ENCODE measurements around the gene DPT. TPM values are rescaled to one million over a fixed set of nuclear protein-coding genes. Genes with fewer than 3 reads are reported as not detected.

DPT gene
- total RNA-seq, 2 donors from 2014 or later, result not detected

DNA sequence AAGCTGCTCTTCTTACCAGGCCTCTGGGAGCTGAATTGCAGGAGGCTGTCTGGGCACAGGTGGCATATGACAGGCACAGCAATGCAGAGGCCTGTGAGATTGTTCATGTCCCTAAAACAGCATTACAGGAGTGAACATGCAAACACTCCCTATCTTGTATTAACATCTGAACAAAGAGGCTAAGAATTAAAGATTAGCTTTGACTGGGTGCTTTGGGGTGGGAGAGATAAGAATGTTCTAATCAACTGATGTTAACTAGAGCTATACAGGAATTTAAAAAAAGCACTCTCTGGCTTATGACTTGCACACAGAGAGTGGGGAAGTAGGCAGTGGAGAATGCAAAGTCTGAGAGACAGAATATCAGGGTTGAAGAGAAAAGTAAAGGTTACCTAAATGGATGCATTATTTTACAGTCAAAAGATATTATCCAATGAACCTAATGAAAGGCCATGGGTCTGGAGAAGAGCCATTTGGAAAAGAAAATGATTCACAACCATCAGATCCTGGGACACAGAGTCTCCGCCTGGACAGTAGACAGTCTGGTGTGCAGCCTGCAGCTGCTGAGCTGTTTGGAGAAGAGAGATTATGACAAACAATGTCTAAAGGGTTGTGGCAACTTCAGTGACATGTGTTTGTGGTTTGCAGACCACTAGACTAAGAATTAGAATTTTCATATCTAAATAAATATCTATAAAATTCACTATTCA is 20.2 kb downstream of the DPT start:
- H3K27ac Mint-ChIP-seq, result no peak overlapping the region
- H3K9me3 ChIP-seq (ENCODE audit: control insufficient read depth, low read length, poor library complexity, severe bottlenecking), result no peaks in the 10 kb centered on the region
- H3K27me3 Mint-ChIP-seq, result peaks cover 21% of the 10 kb centered on the region
- H3K36me3 Mint-ChIP-seq (ENCODE audit: low read depth), result no peaks in the 10 kb centered on the region
- no peaks in the 10 kb centered on the region for H3K4me1 Mint-ChIP-seq
- no peak for DNase-seq
- ATAC-seq, result no peak
- no peak overlapping the region for H3K4me3 Mint-ChIP-seq

DNA sequence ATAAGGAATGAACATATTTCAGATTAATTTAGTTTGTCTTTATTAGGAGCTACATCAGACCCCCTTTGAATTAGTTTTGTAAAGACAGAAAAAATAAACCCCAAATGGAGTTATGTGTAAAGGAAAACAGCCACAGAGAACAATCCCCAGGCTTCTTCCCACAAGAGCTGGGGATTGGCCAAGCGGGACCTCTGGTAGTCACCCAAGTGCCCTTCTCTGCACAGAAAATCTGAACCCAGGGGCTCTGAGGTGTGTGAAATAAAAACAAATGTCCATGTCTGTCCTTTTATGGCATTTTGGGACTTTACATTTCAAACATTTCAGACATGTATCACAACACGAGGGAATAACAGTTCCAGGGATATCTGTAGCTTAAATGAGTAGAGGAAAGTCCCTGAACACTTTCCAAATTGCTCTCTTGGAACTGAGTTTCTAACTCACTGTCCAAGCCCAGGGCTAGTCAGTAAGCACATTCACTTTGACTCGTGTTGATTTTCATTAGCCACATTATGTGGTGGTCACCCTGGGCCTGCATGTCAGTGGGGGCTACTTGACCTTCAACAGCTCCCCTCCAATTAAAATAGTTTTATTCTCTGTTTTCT is 22.5 kb downstream of the DPT start:
- Mint-ChIP-seq H3K4me3 (no peak overlapping the region), H3K27ac (no peak overlapping the region)

DNA sequence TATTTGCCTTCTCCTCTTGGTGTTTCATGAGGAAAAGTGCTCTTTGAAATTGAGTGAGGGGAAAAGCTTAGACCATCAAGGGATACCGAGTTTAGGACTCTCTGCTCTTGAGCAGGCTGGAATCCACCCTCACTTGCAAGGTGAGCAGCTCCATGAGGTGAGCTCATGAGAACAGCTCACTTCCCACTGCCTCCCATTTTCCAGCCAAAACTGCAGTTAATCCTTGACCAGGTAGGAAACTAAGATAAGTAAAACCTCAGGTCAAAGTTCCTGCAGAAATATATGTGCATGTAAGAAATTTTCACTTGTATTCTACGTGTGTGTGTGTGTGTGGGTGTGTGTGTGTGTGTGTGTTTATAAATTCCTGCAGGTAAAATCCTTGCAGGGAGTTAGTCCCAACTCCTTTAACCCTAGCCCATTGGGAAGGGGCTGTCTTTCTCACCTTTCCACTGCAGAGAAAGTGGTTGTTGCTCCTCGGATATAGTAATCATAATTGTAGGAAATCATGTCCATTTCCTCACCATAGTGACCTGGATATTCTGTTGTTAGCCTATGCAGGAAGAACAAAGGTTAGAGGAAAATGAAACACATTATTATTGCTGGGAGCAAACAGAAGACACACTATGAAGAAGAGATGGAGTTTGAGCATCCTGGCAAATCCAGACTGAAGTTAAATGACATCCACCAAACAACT is 28.3 kb downstream of the DPT start:
- peaks cover 1% of the 10 kb centered on the region for H3K36me3 Mint-ChIP-seq (ENCODE audit: low read depth)
- no peak overlapping the region for H3K4me3 Mint-ChIP-seq
- H3K27ac Mint-ChIP-seq, result no peak overlapping the region
- DNase-seq, result no peak
- H3K4me1 Mint-ChIP-seq, result peaks cover 1% of the 10 kb centered on the region
- H3K27me3 Mint-ChIP-seq, result peaks cover 18% of the 10 kb centered on the region
- H3K9me3 ChIP-seq (ENCODE audit: control insufficient read depth, low read length, poor library complexity, severe bottlenecking), result no peaks in the 10 kb centered on the region
- ATAC-seq, result no peak

More for the DNA sequence above, 22.5 kb downstream of the DPT start:
- DNase-seq (no peak), ATAC-seq (no peak)
- no peaks in the 10 kb centered on the region for H3K9me3 ChIP-seq (ENCODE audit: control insufficient read depth, low read length, poor library complexity, severe bottlenecking)
- H3K27me3 Mint-ChIP-seq, result peaks cover 27% of the 10 kb centered on the region
- H3K36me3 Mint-ChIP-seq (ENCODE audit: low read depth), result no peaks in the 10 kb centered on the region
- H3K4me1 Mint-ChIP-seq, result no peaks in the 10 kb centered on the region

DNA sequence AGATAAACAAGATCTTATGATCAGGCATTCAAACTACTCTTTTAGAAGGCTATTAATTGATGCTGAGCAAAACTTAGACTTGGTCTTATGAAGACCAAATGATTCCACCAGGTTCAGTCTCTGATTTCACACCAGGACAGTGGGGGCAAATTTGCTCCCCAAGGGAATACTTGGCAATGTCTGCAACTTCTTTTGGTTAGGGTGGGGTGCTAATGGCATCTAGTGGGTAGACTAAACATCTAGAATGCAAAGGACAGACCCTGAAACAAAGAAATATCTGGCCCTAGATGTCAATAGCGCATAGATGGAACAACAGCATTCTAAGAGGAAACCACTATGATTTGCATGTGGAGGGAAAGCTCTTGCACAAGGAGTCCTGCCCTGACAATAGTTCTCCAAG is 30.6 kb downstream of the DPT start:
- no peak for DNase-seq
- no peaks in the 10 kb centered on the region for H3K9me3 ChIP-seq (ENCODE audit: control insufficient read depth, low read length, poor library complexity, severe bottlenecking)
- H3K27ac Mint-ChIP-seq, result no peak overlapping the region
- H3K27me3 Mint-ChIP-seq, result peaks cover 8% of the 10 kb centered on the region
- H3K36me3 Mint-ChIP-seq (ENCODE audit: low read depth), result peaks cover 3% of the 10 kb centered on the region
- H3K4me3 Mint-ChIP-seq, result no peak overlapping the region
- no peak for ATAC-seq
- peaks cover 2% of the 10 kb centered on the region for H3K4me1 Mint-ChIP-seq

DNA sequence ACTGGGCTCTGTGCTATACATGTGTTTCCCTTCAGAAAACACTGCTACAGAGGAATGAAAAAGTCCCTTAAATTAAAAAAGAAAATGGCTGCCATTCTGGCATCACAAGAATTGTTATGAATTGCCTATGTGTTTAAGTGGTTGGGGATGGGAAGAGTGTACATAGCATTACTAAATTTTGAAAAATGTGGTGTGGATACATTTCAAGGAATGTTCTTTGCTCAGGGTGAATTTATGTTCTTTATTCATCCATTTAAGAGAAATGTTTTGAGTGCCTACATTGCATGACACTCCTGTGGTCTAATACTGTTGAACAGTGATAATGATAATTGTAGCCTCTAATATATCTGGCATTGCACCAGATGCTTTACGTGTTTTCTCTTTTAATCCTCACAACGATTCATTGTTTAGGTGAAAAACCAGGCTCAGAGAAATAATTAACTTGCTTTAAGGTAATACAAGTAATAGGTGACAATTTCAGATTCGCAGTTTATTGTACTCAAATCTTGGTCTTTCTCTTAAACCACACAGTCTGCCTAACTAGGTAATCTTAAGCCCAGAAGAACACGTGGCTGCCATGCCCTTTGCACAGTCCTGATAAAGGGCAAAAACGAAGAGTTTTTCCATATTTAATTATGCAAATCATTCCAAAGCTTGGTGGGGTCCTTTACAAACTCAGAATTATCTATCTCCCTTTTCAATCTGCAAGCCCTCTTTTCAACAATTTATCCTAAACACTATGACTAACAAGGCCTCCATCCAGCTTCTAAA is 31.5 kb downstream of the DPT start:
- H3K27me3 Mint-ChIP-seq, result peaks cover 5% of the 10 kb centered on the region
- H3K4me3 Mint-ChIP-seq, result no peak overlapping the region
- DNase-seq (no peak), ATAC-seq (no peak)
- H3K9me3 ChIP-seq (ENCODE audit: control insufficient read depth, low read length, poor library complexity, severe bottlenecking), result no peaks in the 10 kb centered on the region
- H3K27ac Mint-ChIP-seq, result no peak overlapping the region
- H3K36me3 Mint-ChIP-seq (ENCODE audit: low read depth), result peaks cover 3% of the 10 kb centered on the region
- H3K4me1 Mint-ChIP-seq, result peaks cover 2% of the 10 kb centered on the region

DNA sequence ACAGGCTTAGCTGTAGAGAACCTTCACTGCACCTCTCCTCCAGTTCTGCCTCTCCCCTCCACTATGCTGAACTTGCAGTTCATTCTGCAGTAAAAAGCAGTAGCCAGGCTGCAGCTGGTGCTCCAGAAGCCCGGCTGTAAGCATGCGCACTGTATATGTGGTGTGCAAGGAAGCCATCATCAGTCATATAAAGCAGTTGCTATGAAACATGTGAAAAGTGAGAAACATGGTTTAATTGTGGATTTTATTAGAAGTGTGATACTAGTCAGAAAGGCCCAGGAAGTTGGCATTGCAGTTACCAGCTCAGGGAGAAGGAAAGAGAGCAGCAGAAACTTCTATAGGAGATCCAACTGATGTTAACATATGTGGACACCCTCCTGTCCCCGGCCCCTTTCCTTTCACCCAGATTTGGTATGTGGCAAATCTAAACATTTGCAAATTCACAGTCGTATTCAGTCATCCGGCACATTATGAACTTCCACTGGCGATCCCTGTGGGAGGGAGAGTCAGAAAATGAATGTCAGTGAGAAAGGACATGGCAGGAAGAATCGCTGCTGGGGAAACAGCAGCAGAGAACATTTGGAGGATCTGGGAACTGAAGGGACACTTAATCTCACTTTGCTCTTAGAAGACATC is 32.8 kb downstream of the DPT start:
- Mint-ChIP-seq H3K4me1 (peaks cover 2% of the 10 kb centered on the region), H3K27me3 (peaks cover 7% of the 10 kb centered on the region), H3K27ac (no peak overlapping the region), H3K36me3 (ENCODE audit: low read depth) (peaks cover 3% of the 10 kb centered on the region), H3K4me3 (no peak overlapping the region)
- ATAC-seq (no peak), DNase-seq (no peak)
- H3K9me3 ChIP-seq (ENCODE audit: control insufficient read depth, low read length, poor library complexity, severe bottlenecking), result no peaks in the 10 kb centered on the region

DNA sequence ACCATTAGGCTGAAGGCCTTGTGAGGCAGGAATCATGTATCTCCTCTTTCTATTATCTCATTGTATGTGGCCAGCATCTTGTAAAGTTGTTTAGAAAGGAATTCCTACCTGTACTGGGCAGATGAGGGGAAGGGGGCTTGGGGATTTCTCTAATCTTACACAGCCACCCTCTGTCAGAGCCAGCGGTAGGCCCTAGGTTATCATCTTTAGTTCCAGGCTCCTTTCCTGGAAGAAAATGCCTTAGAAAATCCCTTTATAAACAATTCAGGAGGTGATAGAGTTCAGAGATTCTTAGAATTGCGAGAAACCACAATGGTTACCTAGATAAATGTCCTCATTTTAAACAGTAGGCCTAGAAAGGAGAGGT is 35.2 kb downstream of the DPT start:
- Mint-ChIP-seq H3K27me3 (peaks cover 19% of the 10 kb centered on the region), H3K4me1 (peaks cover 2% of the 10 kb centered on the region), H3K36me3 (ENCODE audit: low read depth) (peaks cover 3% of the 10 kb centered on the region), H3K4me3 (no peak overlapping the region), H3K27ac (no peak overlapping the region)
- DNase-seq (no peak), ATAC-seq (no peak)
- no peaks in the 10 kb centered on the region for H3K9me3 ChIP-seq (ENCODE audit: control insufficient read depth, low read length, poor library complexity, severe bottlenecking)

DNA sequence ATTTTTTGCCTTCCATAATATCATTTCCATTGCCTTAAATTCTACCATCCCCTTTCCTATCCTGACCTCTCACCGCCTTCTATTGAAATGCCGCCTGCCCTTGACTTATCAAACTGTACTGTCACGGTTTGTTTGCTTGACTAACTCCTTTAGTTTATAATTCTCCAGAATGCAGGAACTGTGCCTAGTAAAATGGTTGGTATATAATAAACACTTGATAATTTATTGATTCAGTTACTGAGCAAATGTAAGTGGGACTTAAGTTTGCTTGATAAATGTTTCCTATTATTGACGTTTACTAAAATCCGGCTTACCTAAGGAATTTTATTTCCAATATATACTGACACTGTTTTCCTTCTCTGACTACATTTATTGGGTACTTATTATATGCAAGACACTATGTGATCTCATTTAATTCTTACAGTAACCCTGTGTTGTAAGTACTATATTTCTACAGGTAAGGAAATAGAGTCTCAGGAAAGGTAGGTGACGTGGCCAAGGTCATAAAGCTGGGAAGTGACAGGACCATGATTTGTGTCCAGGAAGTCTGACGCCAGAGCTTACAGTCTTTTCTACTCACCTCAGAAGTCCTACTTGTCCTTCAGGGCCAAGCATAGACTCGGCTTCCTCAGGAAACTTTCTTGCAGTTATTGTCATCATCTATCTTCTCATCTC is 35.7 kb downstream of the DPT start:
- Mint-ChIP-seq H3K27ac (no peak overlapping the region), H3K27me3 (peaks cover 19% of the 10 kb centered on the region), H3K4me1 (peaks cover 2% of the 10 kb centered on the region), H3K4me3 (no peak overlapping the region), H3K36me3 (ENCODE audit: low read depth) (peaks cover 3% of the 10 kb centered on the region)
- no peaks in the 10 kb centered on the region for H3K9me3 ChIP-seq (ENCODE audit: control insufficient read depth, low read length, poor library complexity, severe bottlenecking)
- DNase-seq, result no peak
- no peak for ATAC-seq

DNA sequence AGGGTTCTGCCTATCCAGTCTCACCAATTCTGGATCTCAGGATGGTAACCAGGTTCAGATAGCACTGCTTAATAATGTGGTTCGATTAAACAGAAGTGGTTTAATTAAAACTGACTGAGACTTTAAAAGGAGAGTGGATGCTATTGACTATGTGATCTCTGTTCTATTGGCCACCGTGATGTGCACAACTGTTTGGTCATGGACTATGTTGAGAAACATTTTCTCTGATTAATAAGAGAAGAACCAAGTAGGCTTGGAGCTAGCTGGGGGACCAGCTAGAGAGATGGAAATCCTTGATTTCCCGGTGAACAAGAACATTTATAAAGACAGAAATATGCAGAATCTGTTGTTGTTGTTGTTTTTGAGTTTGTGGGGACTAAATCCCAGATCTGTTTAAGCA is 36.5 kb downstream of the DPT start:
- Mint-ChIP-seq H3K4me1 (peaks cover 2% of the 10 kb centered on the region), H3K27me3 (peaks cover 19% of the 10 kb centered on the region), H3K4me3 (no peak overlapping the region), H3K27ac (no peak overlapping the region), H3K36me3 (ENCODE audit: low read depth) (peaks cover 3% of the 10 kb centered on the region)
- DNase-seq (no peak), ATAC-seq (no peak)
- no peaks in the 10 kb centered on the region for H3K9me3 ChIP-seq (ENCODE audit: control insufficient read depth, low read length, poor library complexity, severe bottlenecking)

DNA sequence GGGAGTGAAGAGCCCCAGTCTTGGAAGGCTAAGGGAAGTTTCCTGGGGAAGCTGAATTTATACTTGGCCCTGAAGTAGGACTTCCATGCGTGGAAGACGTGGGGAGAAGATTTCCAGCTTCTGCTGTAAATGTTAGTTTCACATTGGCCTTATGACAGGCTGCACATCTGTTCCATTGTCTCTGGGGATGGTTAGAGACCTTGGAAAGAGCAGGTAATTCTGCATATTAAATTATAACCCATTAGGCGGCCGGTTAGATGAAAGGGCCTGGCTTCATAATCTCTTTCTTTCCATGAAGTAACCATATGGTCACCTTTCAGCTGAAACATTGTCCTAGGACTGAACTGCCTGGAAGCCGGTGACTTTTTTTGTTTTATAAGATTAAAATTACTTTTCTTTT is 37.5 kb downstream of the DPT start:
- DNase-seq (no peak), ATAC-seq (no peak)
- Mint-ChIP-seq H3K36me3 (ENCODE audit: low read depth) (peaks cover 4% of the 10 kb centered on the region), H3K27me3 (peaks cover 27% of the 10 kb centered on the region), H3K4me3 (no peak overlapping the region), H3K4me1 (peaks cover 2% of the 10 kb centered on the region), H3K27ac (no peak overlapping the region)
- no peaks in the 10 kb centered on the region for H3K9me3 ChIP-seq (ENCODE audit: control insufficient read depth, low read length, poor library complexity, severe bottlenecking)

DNA sequence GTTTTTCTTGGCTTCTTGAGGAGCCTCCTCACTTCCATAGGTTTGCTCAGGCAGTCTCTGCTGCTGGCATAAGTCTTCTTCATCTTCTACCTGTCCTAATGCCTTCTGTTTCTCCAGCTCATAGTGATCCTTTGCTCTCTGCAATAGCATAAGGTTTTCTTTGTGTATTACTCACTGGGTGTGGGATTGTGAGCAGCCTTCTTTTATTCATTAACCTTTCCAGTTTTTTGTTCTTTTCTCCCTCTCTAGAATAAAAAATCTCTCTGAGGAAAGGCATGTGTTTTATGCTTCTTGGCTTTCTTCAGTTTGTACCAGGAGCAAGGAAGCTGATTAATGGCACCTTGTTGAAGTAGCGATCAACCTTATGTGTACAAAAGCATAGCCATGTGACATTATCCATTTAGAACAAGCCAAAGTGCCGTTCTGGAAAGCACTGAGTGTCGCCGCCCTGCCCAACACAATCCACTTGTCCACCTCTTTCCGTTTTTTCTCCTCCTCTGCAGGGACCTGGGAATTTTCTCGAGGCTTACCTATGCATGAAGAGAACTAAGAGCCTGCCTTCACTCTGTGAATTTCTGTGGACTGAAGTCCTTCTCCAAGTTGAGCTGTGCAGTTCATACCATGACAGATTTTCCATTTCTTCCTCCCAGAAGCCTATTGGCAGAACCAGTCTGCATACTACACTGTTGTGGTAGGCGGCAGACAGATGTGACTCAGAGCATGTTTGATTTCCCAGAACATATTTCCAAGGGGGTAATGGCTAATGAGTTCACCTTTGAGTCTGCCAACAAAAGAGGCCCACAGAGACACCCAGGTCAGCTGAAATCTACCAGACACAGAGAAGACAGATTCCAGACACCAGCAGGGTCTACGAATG is 39.0 kb downstream of the DPT start:
- no peaks in the 10 kb centered on the region for H3K4me1 Mint-ChIP-seq
- peaks cover 2% of the 10 kb centered on the region for H3K36me3 Mint-ChIP-seq (ENCODE audit: low read depth)
- no peak for ATAC-seq
- no peak overlapping the region for H3K4me3 Mint-ChIP-seq
- peaks cover 27% of the 10 kb centered on the region for H3K27me3 Mint-ChIP-seq
- DNase-seq, result no peak
- no peak overlapping the region for H3K27ac Mint-ChIP-seq
- H3K9me3 ChIP-seq (ENCODE audit: control insufficient read depth, low read length, poor library complexity, severe bottlenecking), result no peaks in the 10 kb centered on the region

DNA sequence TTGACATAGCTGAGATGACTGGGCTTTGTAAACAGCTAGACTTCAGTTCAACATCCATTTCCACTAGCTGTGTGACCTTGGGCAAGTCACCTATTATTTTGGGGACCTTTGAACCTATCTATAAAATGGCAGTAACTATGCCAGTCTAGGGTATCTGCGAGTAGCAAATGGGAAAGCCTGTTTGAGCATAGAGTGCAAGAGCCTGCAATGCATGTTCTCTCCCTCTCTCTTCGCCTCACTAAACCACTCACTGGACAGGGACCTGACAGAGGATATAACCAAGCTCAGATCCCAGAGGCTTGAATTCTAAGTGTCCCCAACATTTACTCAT is 39.7 kb downstream of the DPT start:
- ATAC-seq (no peak), DNase-seq (no peak)
- Mint-ChIP-seq H3K4me3 (no peak overlapping the region), H3K4me1 (no peaks in the 10 kb centered on the region), H3K36me3 (ENCODE audit: low read depth) (peaks cover 2% of the 10 kb centered on the region), H3K27me3 (peaks cover 29% of the 10 kb centered on the region), H3K27ac (no peak overlapping the region)
- H3K9me3 ChIP-seq (ENCODE audit: control insufficient read depth, low read length, poor library complexity, severe bottlenecking), result no peaks in the 10 kb centered on the region
